GOT3 (cell line): Measurements from ENCODE around the gene AMACR.
"Not testable (repeated sequence)": the region's sequence is repeated elsewhere in the genome, so short reads cannot be mapped to it uniquely, and the experiment has no call there.

Experiments
- DNase-seq: peaks from one replicate; lab custom pipeline; 2025; ENCODE audit warnings: mixed read lengths; lab: John Stamatoyannopoulos, UW

The AMACR gene

GRCh38 chr5:34037726-34038125, 29.9 kb upstream of the AMACR start:
- no peak for DNase-seq

- DNase-seq: no peak
Observed at GRCh38 chr5:34035756-34036155, 27.9 kb upstream of the AMACR start.

GRCh38 chr5:34034534-34035327, 26.9 kb upstream of the AMACR start:
- DNase-seq: no peak

- no peak for DNase-seq
Observed at GRCh38 chr5:34031966-34032365, 24.1 kb upstream of the AMACR start.

- DNase-seq: no peak
Observed at GRCh38 chr5:34031117-34031516, 23.3 kb upstream of the AMACR start.

GRCh38 chr5:34030585-34030984, 22.7 kb upstream of the AMACR start:
- DNase-seq: not testable (repeated sequence)

GRCh38 chr5:34030048-34030447, 22.2 kb upstream of the AMACR start:
- no peak for DNase-seq

GRCh38 chr5:34028349-34028748, 20.5 kb upstream of the AMACR start:
- DNase-seq: no peak

- no peak for DNase-seq
Observed at GRCh38 chr5:34026089-34026761, 18.4 kb upstream of the AMACR start.

GRCh38 chr5:34022121-34022705, 14.4 kb upstream of the AMACR start:
- no peak for DNase-seq

- DNase-seq: no peak
Observed at GRCh38 chr5:34021334-34021733, 13.5 kb upstream of the AMACR start.

GRCh38 chr5:34020726-34021125, 12.9 kb upstream of the AMACR start:
- DNase-seq: no peak

- DNase-seq: no peak
Observed at GRCh38 chr5:34017254-34017653, 9.4 kb upstream of the AMACR start.

GRCh38 chr5:34016750-34017149, 8.9 kb upstream of the AMACR start:
- DNase-seq: no peak

- no peak for DNase-seq
Observed at GRCh38 chr5:34016222-34016621, 8.4 kb upstream of the AMACR start.

GRCh38 chr5:34015120-34015822, 7.4 kb upstream of the AMACR start:
- no peak for DNase-seq

- no peak for DNase-seq
Observed at GRCh38 chr5:34014626-34015025, 6.8 kb upstream of the AMACR start.

GRCh38 chr5:34013547-34013946, 5.7 kb upstream of the AMACR start:
- no peak for DNase-seq

GRCh38 chr5:34012791-34013190, 4.9 kb upstream of the AMACR start:
- DNase-seq: no peak

- DNase-seq: no peak
Observed at GRCh38 chr5:34011536-34011935, 3.7 kb upstream of the AMACR start.

- DNase-seq: not testable (repeated sequence)
Observed at GRCh38 chr5:34010146-34010545, 2.3 kb upstream of the AMACR start.

- DNase-seq: no peak
Observed at GRCh38 chr5:34009610-34010009, 1.8 kb upstream of the AMACR start.

GRCh38 chr5:34008802-34009201, 952 bp upstream of the AMACR start:
- no peak for DNase-seq
